GM20000 (cell line): ENCODE results near the gene KCNIP4.

Source experiments
- DNase-seq: peaks from one replicate; pipeline ENCODE4 v3.0.0; 2012; ENCODE audit warnings: low spot score
- TF ChIP-seq, protein P1 (sequence below): IDR thresholded peaks from 2 replicates; pipeline ENCODE4 v1.5.1; 2012; ENCODE audit warnings: mild to moderate bottlenecking, control low read depth; ENCODE audit errors: extremely low read depth, missing control alignments

KCNIP4 gene

DNA sequence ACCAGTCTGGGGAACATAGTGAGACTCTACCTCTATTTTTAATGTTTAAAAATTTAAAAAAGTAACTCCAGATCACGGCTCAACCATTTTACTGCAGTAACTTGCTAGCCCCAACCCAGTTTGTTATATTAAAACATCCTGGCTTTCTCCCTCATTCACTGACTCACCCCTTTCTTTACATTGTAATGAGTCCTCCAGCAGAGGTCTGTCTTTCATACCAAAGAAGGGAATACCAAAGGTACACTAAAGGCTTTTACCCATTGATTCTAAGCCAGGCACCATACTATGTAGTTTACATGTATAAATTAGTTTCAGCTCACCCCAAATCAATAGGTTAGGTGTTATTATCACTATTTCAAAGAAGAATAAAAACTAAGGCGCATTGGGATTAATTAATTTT, 961.4 kb downstream of the KCNIP4 start:
- TF ChIP-seq, protein P1, sequence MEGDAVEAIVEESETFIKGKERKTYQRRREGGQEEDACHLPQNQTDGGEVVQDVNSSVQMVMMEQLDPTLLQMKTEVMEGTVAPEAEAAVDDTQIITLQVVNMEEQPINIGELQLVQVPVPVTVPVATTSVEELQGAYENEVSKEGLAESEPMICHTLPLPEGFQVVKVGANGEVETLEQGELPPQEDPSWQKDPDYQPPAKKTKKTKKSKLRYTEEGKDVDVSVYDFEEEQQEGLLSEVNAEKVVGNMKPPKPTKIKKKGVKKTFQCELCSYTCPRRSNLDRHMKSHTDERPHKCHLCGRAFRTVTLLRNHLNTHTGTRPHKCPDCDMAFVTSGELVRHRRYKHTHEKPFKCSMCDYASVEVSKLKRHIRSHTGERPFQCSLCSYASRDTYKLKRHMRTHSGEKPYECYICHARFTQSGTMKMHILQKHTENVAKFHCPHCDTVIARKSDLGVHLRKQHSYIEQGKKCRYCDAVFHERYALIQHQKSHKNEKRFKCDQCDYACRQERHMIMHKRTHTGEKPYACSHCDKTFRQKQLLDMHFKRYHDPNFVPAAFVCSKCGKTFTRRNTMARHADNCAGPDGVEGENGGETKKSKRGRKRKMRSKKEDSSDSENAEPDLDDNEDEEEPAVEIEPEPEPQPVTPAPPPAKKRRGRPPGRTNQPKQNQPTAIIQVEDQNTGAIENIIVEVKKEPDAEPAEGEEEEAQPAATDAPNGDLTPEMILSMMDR: no peak
- DNase-seq: no peak

DNA sequence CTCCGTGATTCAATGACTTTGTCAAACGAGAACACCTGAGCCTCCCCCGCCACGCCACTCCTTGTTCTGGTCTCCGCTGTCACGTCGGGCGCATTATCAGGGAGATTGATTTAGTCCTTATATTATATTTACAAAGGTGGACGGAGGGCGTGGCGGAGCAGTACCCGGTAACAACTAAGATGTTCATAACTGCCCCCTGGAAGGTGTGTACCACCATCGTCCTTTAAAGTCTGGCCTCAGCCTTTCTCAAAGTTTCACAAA, 964.1 kb downstream of the KCNIP4 start:
- no peak for DNase-seq
- TF ChIP-seq, protein P1: no peak

DNA sequence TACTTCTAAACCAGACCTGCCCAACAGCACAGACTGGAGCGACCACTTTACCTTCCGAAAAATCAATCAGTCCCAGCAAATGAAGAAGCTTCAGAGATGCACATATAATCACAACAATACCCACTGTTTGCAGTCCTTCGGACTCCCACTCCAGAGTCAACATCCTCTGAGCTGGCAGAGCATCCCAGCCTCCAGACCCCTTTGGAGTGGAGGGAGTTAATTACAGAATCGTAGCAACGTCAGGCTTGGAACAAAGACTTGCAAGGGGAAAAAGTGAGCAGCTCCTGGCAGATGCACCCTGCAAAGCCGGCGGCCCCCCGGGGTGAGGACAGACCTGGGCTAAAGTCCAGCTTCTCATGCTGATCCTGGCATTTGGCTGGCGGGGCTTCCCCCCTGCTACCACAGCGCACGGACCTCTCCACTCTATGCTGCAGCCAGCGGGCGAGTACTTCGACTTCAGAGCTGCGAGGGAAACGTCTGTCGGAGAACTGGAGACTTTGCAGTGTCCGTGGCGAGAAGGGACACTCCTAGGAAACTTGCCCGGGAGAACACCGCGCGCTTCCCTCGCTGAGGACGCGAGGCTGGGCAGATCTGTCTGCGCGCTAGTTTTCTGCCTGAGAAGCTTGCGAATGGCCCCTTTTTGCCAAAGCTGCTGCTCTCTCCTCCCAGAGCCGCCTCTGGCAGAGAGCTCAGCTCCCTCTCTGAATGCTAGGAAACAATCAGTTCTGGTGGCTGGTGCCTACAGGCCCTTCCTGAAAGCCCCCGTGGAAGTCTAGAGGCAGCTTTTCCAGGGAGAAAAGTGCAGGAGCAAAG, 964.6 kb downstream of the KCNIP4 start:
- TF ChIP-seq, protein P1: no peak
- DNase-seq: no peak

DNA sequence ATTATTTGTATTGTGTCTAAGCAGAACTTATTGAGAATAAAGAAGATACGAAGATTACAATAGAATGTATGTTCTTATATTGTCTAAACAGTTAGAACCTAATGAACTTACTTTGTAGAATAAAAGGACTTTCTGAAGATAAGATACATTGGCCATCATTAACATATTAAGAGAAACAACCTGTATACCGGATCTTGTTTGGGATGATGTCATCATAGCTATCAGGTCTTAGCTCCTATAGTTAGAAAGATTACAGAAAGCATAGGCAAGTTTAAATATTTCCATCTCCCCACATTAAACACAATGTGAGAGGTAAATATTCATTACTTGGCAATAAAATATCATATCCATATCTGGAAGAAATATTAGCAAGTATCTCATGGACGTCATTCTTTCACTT, 966.0 kb downstream of the KCNIP4 start:
- no peak for DNase-seq
- TF ChIP-seq, protein P1: no peak

DNA sequence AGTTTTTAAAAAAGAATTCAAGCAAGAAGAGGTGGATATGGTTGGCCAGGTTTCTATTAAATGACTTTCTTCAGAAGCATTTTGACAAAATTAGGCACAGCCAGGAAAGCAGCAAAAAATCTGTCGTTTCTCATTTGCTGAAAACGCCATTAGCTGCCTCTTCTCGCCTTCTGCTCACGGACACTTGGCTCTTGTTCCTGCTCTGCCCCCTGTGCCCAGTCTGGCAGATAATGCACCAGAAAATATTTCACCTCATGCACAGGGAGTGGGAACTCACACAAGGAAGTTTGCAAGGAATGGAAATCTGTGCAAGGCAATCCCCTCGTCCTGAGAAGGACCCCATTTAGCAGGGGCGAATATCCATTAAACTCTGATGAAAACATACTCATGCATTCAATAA, 988.3 kb downstream of the KCNIP4 start:
- TF ChIP-seq, protein P1: no peak
- DNase-seq: no peak

DNA sequence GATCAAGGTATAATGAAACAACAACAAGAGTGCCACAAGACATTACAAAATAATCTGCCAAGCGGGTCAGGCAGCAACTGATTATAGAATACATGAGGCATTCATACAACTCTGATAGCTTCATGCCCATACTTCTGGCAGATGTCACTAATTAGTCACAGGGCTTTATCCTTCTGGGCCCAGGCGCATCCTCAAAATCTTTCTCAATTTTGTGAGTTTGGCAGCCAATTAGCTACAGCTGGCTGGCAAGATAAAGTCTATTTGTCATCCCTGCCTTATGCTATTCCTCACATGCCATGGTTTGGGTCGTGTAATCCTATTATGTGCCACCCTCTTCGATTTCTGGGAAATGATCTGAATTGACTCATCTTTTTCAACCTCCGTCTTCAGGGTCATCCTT, 994.0 kb downstream of the KCNIP4 start:
- DNase-seq: no peak
- TF ChIP-seq, protein P1: no peak

DNA sequence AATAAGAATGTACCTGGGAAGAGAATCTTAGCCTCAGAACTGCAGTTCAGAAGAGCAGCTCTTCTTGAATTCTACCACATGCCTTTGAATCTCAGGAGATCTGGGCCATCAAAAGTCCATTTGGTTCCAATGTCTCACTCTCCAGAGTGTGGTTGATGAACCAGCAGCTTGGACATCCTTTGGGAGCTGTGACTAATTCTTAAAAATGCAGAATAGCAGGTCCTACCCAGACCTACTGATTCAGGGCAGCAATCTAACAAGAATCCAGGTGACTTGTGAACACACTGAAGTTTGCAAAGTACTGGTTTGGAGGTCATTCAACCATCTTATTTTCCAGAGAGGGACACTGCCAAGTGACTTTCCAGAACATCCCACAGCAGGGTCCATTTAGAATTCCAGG, 1003.6 kb downstream of the KCNIP4 start:
- TF ChIP-seq, protein P1: no peak
- no peak for DNase-seq
